HL-60/S4 treated with retinoic acid at 250 ng/mL for 4 days and 3 days (cell line): ENCODE measurements around the gene TSKU.
"Not testable (repeated sequence)": the region's sequence is repeated elsewhere in the genome, so short reads cannot be mapped to it uniquely, and the experiment has no call there.

Source experiments
- in situ Hi-C: fragments of 300-500 bp; cut with MboI; formaldehyde crosslinking; loops from 2 replicates; pipeline ENCODE4 v1.7.0; 2022; ENCODE audit warnings: low sequenced_read_pairs

TSKU gene

DNA sequence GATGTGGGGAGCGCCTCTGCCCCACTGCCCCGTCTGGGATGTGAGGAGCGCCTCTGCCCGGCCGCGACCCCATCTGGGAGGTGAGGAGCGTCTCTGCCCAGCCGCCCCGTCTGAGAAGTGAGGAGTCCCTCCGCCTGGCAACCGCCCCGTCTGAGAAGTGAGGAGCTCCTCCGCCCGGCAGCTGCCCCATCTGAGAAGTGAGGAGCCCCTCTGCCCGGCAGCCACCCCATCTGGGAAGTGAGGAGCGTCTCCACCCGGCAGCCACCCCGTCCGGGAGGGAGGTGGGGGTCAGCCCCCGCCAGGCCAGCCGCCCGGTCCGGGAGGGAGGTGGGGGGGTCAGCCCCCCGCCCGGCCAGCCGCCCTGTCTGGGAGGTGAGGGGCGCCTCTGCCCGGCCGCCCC lies 38.2 kb downstream of the TSKU start:
- in situ Hi-C loops, result not testable (repeated sequence)

DNA sequence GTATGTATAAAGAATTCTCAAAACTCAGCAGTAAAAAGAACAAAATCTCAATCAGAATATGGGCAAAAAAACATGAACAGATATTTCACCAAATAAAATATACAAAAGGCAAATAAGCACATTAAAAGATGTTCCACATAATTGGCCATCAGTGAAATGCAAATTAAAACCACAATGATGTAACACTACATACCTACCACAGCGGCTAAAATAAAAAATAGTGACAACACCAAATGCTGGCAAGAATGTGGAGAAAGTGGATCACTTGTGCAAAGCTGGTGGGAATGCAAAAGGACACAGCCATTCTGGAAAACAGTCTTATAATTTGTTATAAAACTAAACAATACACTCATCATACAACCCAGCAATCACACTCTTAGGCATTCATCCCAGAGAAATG lies 39.2 kb downstream of the TSKU start:
- in situ Hi-C loops, result no loop called here

DNA sequence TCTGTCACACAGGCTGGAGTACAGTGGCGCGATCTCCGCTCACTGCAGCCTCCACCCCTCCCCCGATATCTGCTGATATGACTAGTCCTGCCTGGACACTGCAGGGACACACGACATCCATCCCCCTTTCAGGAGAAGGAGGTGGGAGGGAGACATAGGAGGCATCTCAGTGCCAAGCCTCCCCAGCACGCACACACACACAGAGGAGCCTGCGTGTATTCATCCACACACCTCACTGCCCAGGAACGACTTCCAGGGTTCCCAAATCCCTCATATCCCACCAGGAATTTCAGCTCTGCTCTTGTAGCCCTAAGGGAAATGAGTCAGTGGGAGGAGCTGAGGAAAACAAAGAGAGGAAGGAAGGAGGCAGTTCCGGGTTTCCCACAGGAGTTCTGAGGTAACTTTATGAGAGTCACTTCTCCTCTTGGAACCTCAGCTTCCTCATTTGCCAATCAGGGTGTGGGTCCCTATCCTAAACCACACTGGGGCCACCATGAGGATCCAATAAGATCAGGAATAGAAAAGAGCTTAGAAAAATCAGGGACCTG lies 40.4 kb downstream of the TSKU start:
- in situ Hi-C loops, result no loop called here

DNA sequence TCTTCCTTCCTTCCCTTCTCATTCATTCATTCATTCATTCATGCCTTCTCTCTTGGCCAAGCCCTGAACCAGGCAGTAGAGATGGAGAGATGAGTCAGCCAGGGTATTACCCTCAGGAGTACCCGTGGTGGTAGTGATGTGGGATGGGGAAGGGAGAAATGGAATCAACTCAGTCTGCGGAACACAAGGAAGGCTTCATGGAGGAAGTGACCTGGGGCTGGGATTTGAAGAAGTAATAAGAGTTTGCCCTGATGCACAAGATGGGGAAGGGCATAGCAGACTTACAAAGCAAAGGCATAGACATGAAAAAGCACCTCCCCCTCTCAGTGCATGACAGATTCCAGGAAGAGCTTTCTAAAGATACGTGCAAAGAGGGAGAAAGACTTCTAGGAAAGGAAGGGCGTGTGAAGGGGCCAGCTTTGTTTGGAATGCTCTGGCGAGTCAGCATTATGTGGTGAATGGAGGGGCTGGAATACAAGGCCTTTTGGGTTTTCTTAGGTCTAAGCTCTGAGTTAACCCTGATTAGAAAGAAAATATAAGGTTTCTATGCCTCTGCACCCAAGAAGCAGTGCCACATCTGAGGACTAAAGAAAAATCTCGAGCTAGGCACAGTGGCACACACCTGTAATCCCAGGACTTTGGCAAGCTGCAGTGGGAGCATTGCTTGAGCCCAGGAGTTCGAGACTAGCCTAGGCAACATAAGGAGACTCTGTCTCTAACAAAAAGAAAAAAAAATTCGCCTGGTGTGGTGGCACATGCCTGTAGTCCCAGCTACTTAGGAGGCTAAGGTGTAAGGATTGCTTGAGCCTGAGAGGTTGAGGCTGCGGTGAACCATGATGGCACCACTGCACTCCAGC lies 41.2 kb downstream of the TSKU start:
- in situ Hi-C loops, result no loop called here

DNA sequence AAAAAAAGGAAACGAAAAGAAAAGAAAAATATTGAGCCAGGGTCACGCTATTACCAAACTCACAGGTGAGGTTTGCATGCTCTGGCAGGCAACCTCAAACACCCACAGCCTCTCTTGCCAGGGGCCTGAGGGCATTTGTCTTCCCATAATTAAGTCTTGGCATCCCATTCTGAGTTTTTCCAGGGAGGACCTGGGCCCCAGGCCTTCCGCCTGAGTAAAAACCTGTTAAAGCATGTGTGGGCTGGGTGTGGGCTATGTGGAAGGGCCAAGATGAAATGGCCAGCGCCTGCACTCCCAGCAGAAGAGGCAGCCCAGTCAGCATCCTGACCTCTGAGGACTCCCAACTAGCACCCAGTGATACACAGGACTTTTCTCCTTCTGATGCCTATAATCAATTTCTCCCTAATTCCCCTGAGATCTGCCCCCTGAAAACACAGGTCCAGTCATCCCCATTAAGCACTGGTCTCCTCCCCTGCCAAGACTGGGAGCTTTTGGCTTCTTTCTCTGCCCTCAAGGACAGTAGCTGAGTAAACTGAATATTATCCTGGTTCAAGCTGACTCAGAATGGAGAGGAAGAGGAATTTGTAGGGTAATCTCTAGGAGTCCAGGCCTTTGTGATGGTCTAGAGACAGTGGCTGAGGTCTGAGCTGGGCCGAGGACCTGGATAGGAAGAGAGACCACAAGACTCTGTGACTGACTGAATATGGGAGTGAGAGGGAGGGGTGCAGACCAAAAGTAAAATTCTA lies 42.0 kb downstream of the TSKU start:
- in situ Hi-C loops, result no loop called here

- in situ Hi-C loops, result no loop called here
These were observed 42.7 kb downstream of the TSKU start for GRCh38 chr11:76825726-76826396.

GRCh38 chr11:76826508-76826907 lies 43.4 kb downstream of the TSKU start:
- in situ Hi-C loops, result not testable (repeated sequence)

- in situ Hi-C loops, result not testable (repeated sequence)
These were observed 43.8 kb downstream of the TSKU start for GRCh38 chr11:76827005-76827404.

DNA sequence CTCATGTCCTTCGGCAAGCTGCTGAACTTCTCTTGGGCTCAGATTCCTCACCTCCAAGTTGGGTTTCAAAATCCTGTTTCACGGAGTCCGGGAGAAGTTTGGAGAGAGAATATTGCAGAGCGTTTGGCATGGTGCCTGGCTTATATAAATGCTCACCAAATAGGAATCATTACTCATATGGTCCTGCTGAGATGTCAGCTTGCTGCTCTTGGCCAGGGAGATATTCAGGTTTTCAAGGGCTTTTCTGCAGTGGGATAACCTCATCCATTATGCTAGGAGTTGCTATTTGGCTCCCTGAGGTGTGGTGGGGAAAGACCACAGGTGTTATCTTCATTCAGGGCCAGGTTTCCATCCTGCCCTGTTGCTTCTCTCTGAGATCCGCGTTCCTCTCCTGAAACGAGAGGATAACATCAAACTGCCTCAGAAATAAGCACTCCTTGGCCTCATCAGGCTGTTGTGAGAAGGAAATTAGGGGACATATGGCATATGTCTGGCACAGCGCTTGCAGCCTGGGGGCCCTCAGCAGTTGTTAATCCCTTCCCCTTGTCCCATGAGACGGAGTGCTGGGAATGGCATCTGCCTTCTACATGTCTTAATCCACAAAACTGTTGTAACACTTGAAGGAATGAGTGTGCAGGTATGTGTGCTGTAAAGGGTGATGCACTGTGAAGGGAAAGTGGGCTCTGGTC lies 47.6 kb downstream of the TSKU start:
- in situ Hi-C loops, result no loop called here

GRCh38 chr11:76831686-76832310 lies 48.6 kb downstream of the TSKU start:
- in situ Hi-C loops, result no loop called here

GRCh38 chr11:76832361-76832760 lies 49.2 kb downstream of the TSKU start:
- in situ Hi-C loops, result no loop called here

GRCh38 chr11:76834151-76834550 lies 51.0 kb downstream of the TSKU start:
- in situ Hi-C loops, result no loop called here

DNA sequence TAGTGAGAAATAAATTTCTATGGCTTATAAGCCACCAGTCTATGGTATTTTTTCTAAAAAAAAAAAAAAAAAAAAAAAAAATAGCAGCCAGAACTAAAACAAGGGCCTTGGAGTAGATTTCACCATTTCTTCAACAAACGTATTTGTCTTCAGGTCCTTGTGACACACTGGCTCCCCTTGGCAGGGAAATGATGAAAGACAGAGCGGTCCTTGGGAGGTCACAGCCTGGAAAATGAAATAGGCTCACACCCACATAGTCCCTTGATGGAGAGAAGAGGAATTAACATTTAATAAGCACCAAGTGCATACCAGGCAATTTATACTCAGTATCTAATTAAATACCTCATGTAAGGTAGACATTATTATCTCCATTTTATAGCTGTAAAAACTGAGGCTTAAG lies 51.9 kb downstream of the TSKU start:
- in situ Hi-C loops, result no loop called here

DNA sequence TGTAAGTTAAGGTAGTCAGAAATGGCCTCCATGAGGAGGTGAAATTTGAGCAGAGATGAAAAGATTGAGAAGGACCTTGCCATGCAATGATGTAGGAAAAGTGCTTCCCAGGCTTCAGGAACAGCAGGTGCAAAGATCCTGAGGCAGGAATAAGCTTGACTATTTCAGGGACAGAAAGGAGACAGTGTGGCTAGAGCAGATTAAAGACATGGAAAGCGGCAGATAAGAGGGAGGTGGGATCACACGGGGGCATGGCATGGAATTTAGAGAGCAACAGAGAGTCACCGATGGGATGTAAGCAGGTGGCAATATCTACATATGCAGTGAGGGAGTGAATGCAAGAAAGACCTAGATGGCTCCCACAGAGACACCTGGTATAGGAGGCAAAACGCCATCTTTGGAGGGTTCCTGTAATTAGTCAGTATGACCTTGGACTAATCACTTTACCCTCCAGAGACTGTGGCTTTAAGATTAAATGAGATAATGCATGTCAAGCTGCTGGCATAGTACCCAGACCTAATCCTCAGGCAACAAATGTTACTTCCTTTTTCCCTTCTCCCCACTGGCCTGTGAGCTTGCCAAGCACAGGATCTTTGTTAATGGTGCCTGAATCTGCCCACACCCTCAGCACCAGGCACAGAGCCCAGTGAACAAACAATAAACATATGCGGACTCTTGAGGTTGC lies 52.9 kb downstream of the TSKU start:
- in situ Hi-C loops, result no loop called here

DNA sequence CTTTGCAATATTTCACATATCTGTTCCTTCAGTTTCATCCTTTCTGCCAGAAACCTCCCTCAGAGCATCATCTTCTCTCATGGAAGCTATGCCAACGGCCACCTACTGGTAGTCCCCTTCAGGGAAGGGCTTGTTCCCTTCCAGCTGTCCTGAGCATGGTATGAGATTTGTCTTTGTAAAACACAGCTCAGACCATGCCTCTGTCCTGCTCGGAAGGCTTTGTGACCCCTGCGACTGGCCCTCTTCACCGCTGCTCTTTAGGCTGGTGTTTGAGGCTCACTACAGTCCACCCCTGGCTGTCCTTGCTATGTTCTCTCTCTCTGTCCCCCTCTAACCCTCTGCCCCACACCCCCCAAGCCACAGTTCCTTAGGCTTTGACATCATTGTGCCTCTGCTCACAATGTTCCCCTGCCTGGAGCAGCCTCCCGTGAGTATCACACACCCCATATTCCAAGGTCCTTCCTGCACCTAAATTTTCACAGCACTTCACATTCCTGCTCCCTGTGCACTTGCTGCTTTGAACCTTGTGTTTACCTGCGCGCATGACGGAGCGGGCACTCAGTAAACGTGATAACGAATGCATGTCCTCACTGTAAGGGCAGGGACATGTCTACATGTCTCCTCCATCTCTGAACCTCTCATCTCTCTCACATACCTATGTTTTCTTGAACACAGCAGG lies 53.6 kb downstream of the TSKU start:
- in situ Hi-C loops, result no loop called here

- in situ Hi-C loops, result no loop called here
These were observed 54.8 kb downstream of the TSKU start for GRCh38 chr11:76837696-76838677.

GRCh38 chr11:76838678-76839068 lies 55.5 kb downstream of the TSKU start:
- in situ Hi-C loops, result no loop called here

- in situ Hi-C loops, result no loop called here
These were observed 56.2 kb downstream of the TSKU start for GRCh38 chr11:76839311-76839710.
